HCT116 (cell line): ENCODE data around the gene PHF20. TPM values are rescaled to one million over a fixed set of nuclear protein-coding genes. Genes with fewer than 3 reads are reported as not detected.

ENCODE experiments used
- ATAC-seq: fragments of 200-7000 bp; cut with Tn5 transposase; 2 replicates; pipeline ENCODE4 v1.9.1; 2020; ENCODE audit warnings: mild to moderate bottlenecking, moderate library complexity
- BruUV-seq: library from RNA; stranded (reverse); fragments of 400-500 nt; replicated peaks from 2 replicates; lab custom pipeline; 2021; lab: Mats Ljungman, UMichigan
- CTCF ChIA-PET: fragments of 300-600 bp; sonication (Branson Sonifier 250); formaldehyde crosslinking; loops from one replicate; lab custom pipeline; 2021; ENCODE audit warnings: antibody characterized with exemption; lab: Charles Lee
- POLR2A ChIA-PET: fragments of 300-600, 350-600 bp; sonication (Branson Sonifier 250); formaldehyde crosslinking; loops from one replicate; lab custom pipeline; 2021; ENCODE audit warnings: antibody characterized with exemption; lab: Charles Lee
- RAD21 ChIA-PET, 2 experiments: fragments of 300-600 bp; sonication (Branson Sonifier 250); formaldehyde crosslinking; loops; one replicate each; lab custom pipeline; 2023; ENCODE audit warnings: low total read pairs in 2 of 2; ENCODE audit not compliant: uncharacterized antibody in 2 of 2, unreplicated experiment in 2 of 2, low non-redundant PET in 1 of 2; lab: Charles Lee
- DNase-seq: peaks from one replicate; pipeline ENCODE4 v3.0.0-alpha.2; 2010; ENCODE audit warnings: low read depth, low spot score
- H2AFZ ChIP-seq: fragments of 200-600 bp; shearing (Covaris generic), sonication (generic); 2 replicates; pipeline ENCODE4 v1.6.1; 2017; ENCODE audit warnings: low read depth, mixed run types, mixed read lengths, antibody characterized with exemption, low read length; ENCODE audit not compliant: poor library complexity, severe bottlenecking
- H3K27ac ChIP-seq: 2 replicates; pipeline ENCODE4 v1.5.1; 2012; ENCODE audit warnings: low read depth, low read length
- H3K27me3 ChIP-seq: fragments of 200-600 bp; sonication (generic); 2 replicates; pipeline ENCODE4 v1.6.1; 2016; ENCODE audit warnings: mixed run types, low read length, mixed read lengths; ENCODE audit not compliant: insufficient read depth
- H3K36me3 ChIP-seq, 2 experiments: fragments of 200-500 bp in 1 of 2; fragments of 200-600 bp in 1 of 2; sonication (Bioruptor generic) in 1 of 2; sonication (generic) in 1 of 2; 2 replicates each; pipeline versions ENCODE4 v1.5.1 to v1.6.1; 2014 to 2016; ENCODE audit warnings: low read length in 2 of 2, inconsistent platforms in 1 of 2, mixed read lengths in 1 of 2, mixed run types in 1 of 2; ENCODE audit not compliant: insufficient read depth in 2 of 2, control insufficient read depth in 1 of 2
- H3K4me1 ChIP-seq, 2 experiments: fragments of 200-600 bp in 1 of 2; sonication (generic) in 1 of 2; 2 replicates each; pipeline versions ENCODE4 v1.5.1 to v1.6.1; 2012 to 2017; ENCODE audit warnings: low read length in 2 of 2, inconsistent platforms in 1 of 2, mild to moderate bottlenecking in 1 of 2, mixed read lengths in 1 of 2, mixed run types in 1 of 2, moderate library complexity in 1 of 2; ENCODE audit not compliant: insufficient read depth in 2 of 2, control insufficient read depth in 1 of 2
- H3K4me2 ChIP-seq: fragments of 200-600 bp; sonication (generic); 2 replicates; pipeline ENCODE4 v1.6.1; 2017; ENCODE audit warnings: mixed run types, low read length, mixed read lengths
- H3K4me3 ChIP-seq, 2 experiments: fragments of 200-600 bp in 1 of 2; sonication (generic) in 1 of 2; replicated peaks in 1 of 2; 2 replicates each; pipeline ENCODE4 v1.5.1; 2011 to 2016; ENCODE audit warnings: low read length in 2 of 2, control low read depth in 1 of 2, low read depth in 1 of 2, mild to moderate bottlenecking in 1 of 2, mixed read lengths in 1 of 2, mixed run types in 1 of 2
- H3K79me2 ChIP-seq: fragments of 200-600 bp; sonication (generic); 2 replicates; pipeline ENCODE4 v1.6.1; 2017; ENCODE audit warnings: mild to moderate bottlenecking, mixed run types, low read length, moderate library complexity, mixed read lengths; ENCODE audit not compliant: insufficient read depth
- H3K9ac ChIP-seq: fragments of 200-600 bp; sonication (generic); 2 replicates; pipeline ENCODE4 v1.6.1; 2016; ENCODE audit warnings: low read length, mixed read lengths
- H3K9me2 ChIP-seq: fragments of 200-600 bp; sonication (generic), shearing (Covaris generic); 2 replicates; pipeline ENCODE4 v1.6.1; 2017; ENCODE audit warnings: mixed run types, mild to moderate bottlenecking, moderate library complexity; ENCODE audit not compliant: insufficient read depth
- H3K9me3 ChIP-seq, 2 experiments: fragments of 200-500 bp in 1 of 2; fragments of 200-600 bp in 1 of 2; sonication (Bioruptor generic) in 1 of 2; sonication (generic) in 1 of 2; 2 replicates each; pipeline ENCODE4 v1.6.1; 2014 to 2017; ENCODE audit warnings: low read length in 2 of 2, mixed read lengths in 2 of 2, inconsistent platforms in 1 of 2, low read depth in 1 of 2, mild to moderate bottlenecking in 1 of 2, mixed run types in 1 of 2, moderate library complexity in 1 of 2; ENCODE audit not compliant: control insufficient read depth in 1 of 2, insufficient read depth in 1 of 2
- H4K20me1 ChIP-seq: fragments of 200-600 bp; sonication (generic), shearing (Covaris generic); 2 replicates; pipeline ENCODE4 v1.6.1; 2017; ENCODE audit warnings: mixed run types, mild to moderate bottlenecking, moderate library complexity; ENCODE audit not compliant: insufficient read depth
- EGR1 ChIP-seq: IDR thresholded peaks from 2 replicates; pipeline ENCODE4 v1.6.1; 2012; ENCODE audit warnings: low read depth
- ELF1 ChIP-seq: IDR thresholded peaks from 2 replicates; pipeline ENCODE4 v1.6.1; 2012; ENCODE audit warnings: low read depth, borderline replicate concordance
- POLR2A ChIP-seq: IDR thresholded peaks from 2 replicates; pipeline ENCODE4 v1.7.0; 2011; ENCODE audit warnings: borderline replicate concordance; ENCODE audit not compliant: insufficient read depth, insufficient read length; ENCODE audit errors: extremely low read depth
- POLR2AphosphoS5 ChIP-seq: IDR thresholded peaks from 2 replicates; pipeline ENCODE4 v1.6.1; 2011; ENCODE audit warnings: mild to moderate bottlenecking, low read depth, low read length, moderate library complexity
- RAD21 ChIP-seq: IDR thresholded peaks from 2 replicates; pipeline ENCODE4 v1.6.1; 2012; ENCODE audit warnings: low read depth, mild to moderate bottlenecking
- SP1 ChIP-seq: IDR thresholded peaks from 2 replicates; pipeline ENCODE4 v1.6.1; 2012; ENCODE audit warnings: low read depth
- SRF ChIP-seq: IDR thresholded peaks from 2 replicates; pipeline ENCODE4 v1.6.1; 2012; ENCODE audit warnings: low read depth
- TCF7L2 ChIP-seq: IDR thresholded peaks from 2 replicates; pipeline ENCODE4 v1.7.0; 2011; ENCODE audit warnings: borderline replicate concordance, inconsistent platforms; ENCODE audit not compliant: insufficient read depth, insufficient read length; ENCODE audit errors: extremely low read depth
- YY1 ChIP-seq: IDR thresholded peaks from 2 replicates; pipeline ENCODE4 v1.6.1; 2011; ENCODE audit warnings: low read length, low read depth, moderate library complexity, mild to moderate bottlenecking; ENCODE audit not compliant: insufficient replicate concordance; ENCODE audit errors: extremely low read depth
- ZBTB33 ChIP-seq: IDR thresholded peaks from 2 replicates; pipeline ENCODE4 v1.6.1; 2011; ENCODE audit warnings: mild to moderate bottlenecking, low read length, moderate library complexity; ENCODE audit not compliant: insufficient replicate concordance; ENCODE audit errors: extremely low read depth
- ZNF274 ChIP-seq: fragments of 200-500 bp; sonication (Bioruptor generic); IDR thresholded peaks from 2 replicates; pipeline ENCODE4 v1.6.1; 2014; ENCODE audit warnings: mild to moderate bottlenecking, low read depth, low read length, inconsistent platforms
- intact Hi-C: fragments of 100-400 bp; cut with micrococcal nuclease; formaldehyde crosslinking; loops from 2 replicates; pipeline ENCODE4 v1.10.0; 2022
- total RNA-seq: library from RNA; stranded (reverse); gene quantifications from one replicate; pipeline ENCODE4 v1.2.1, GENCODE V29; 2021; ENCODE audit not compliant: unreplicated experiment

PHF20 gene
- total RNA-seq, 1 experiment from 2014 or later: 40.8 TPM

DNA sequence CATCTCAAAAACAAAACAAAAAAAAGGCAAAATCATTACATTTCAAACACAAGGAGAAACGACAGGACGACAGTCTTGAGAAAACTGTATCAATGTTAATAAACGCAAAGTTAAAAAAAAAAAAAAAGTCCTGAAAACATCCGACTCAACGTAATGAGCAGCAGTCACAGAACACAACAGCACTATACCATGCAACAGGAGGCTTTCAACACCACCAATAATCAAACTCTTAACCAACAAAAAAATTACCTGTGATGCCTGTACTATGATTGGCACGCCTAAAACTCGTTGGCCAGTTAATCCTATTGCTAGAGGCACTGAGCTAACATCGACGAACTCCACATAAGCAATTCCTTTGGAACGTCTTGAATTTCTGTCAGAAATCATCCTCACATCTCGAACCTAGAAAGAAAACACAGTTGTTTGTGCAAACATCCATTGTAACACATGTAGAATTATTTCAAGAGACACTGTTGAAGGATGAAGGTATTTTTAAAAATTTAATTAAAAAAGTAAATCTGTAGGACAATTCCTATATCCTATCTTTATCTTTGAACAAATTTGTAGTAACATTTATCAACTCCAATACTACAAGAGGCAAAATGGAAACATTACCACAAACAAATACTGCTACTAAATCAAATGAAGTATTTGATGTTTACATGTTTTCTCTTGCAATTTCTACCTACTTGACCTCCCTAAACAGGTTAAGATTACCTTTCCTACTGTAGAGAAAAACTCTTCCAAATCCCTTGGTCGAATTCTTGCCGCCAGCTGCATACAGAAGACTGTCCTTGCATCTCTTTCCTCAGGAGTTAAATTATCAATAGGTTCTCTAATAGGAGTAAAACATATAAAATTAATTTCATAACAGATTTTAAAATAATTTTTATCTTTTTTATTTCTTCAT, 47.2 kb upstream of the PHF20 start:
- no peak overlapping the region for H3K4me3 ChIP-seq
- intact Hi-C loops: no loop called here

More for the DNA sequence above, 47.2 kb upstream of the PHF20 start:
- H3K27ac ChIP-seq: no peak overlapping the region
- H3K27me3 ChIP-seq: no peaks in the 10 kb centered on the region
- H3K36me3 ChIP-seq: peaks cover 84 to 87% of the 10 kb centered on the region in 2 experiments
- no TSS peak for BruUV-seq
- ATAC-seq: no peak
- H3K9me2 ChIP-seq: no peaks in the 10 kb centered on the region
- H3K9me3 ChIP-seq: no peaks in the 10 kb centered on the region
- POLR2A ChIA-PET: no interaction called here
- no peak overlapping the region for H2AFZ ChIP-seq
- no peak overlapping the region for H3K9ac ChIP-seq
- no peak overlapping the region for H3K4me2 ChIP-seq
- peaks cover 31% of the 10 kb centered on the region; the same call in 1 of the 2 replicates for H4K20me1 ChIP-seq
- DNase-seq: no peak
- RAD21 ChIA-PET: no interaction called here
- no peaks in the 10 kb centered on the region for H3K4me1 ChIP-seq
- peaks cover 100% of the 10 kb centered on the region for H3K79me2 ChIP-seq
- no peak for TF ChIP-seq SRF
- no peak for TF ChIP-seq POLR2AphosphoS5
- TF ChIP-seq ELF1: no peak
- TF ChIP-seq POLR2A: no peak
- TF ChIP-seq YY1: no peak
- no peak for TF ChIP-seq SP1
- no peak for TF ChIP-seq ZNF274
- TF ChIP-seq EGR1: no peak
- no peak for TF ChIP-seq TCF7L2
- no peak for TF ChIP-seq RAD21
- TF ChIP-seq ZBTB33: no peak
- CTCF ChIA-PET: no interaction called here
